ENCODE data around the gene MMD. TPM values are rescaled to one million over a fixed set of nuclear protein-coding genes. Genes with fewer than 3 reads are reported as not detected.

MMD gene
- total RNA-seq, 1 donor from 2014 or later = 22.9 TPM

DNA sequence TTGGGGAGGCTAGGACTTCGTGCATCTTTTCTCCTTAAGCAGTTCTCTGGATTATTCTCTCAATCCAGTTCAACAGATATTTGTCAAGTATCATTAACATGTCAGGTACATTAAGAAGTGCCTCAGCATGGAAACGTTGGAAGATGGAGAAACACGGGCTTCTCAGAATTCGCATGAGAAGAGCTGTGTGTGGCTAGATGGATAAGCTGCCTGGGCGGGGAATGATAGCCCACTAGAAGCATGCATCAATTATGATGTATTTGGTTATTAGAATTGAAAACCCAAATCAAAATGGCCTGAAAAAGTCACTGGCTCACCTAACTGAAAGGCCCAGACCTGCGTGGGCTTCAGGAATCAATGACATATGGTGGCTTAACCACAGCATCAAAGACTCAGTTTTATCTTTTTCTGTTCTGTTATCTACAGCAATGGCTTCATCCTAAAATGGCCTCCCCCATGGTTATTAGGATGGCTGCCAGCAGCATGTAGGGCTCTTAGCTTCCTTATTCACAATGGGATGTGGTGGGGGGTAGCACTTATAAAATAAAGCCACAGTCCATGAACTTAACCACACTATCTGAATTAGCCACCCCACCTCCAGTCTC, 43.9 kb downstream of the MMD start:
- intact Hi-C loops (cut with DNase I) = no loop called here
- no peak overlapping the region for H3K27ac ChIP-seq
- DNase-seq (ENCODE audit: low spot score in 2 of 2) = no peak
- no peaks in the 10 kb centered on the region for H3K36me3 ChIP-seq
- no peaks in the 10 kb centered on the region for H3K9me3 ChIP-seq
- TF ChIP-seq, protein P1, sequence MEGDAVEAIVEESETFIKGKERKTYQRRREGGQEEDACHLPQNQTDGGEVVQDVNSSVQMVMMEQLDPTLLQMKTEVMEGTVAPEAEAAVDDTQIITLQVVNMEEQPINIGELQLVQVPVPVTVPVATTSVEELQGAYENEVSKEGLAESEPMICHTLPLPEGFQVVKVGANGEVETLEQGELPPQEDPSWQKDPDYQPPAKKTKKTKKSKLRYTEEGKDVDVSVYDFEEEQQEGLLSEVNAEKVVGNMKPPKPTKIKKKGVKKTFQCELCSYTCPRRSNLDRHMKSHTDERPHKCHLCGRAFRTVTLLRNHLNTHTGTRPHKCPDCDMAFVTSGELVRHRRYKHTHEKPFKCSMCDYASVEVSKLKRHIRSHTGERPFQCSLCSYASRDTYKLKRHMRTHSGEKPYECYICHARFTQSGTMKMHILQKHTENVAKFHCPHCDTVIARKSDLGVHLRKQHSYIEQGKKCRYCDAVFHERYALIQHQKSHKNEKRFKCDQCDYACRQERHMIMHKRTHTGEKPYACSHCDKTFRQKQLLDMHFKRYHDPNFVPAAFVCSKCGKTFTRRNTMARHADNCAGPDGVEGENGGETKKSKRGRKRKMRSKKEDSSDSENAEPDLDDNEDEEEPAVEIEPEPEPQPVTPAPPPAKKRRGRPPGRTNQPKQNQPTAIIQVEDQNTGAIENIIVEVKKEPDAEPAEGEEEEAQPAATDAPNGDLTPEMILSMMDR (IDR thresholded peaks at IDR 0.05) = no peak
- H3K4me1 ChIP-seq = no peaks in the 10 kb centered on the region
- no peak overlapping the region for H3K4me3 ChIP-seq
- H3K27me3 ChIP-seq = no peaks in the 10 kb centered on the region

DNA sequence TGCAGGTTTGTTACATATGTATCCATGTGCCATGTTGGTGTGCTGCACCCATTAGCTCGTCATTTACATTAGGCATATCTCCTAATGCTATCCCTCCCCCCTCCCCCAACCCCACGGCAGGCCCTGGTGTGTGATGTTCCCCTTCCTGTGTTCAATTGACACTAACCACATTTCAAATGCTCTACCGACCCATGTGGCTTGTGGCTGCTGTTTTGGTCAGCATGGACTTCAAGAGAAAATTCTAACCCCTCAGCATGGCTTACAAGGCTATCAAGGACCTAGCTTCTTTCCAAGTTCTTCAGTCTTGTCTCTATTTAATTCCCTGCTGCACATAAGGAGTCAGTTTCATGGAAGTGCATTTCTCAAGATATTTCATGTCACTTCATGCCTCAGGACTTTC, 52.9 kb downstream of the MMD start:
- no peaks in the 10 kb centered on the region for H3K36me3 ChIP-seq
- TF ChIP-seq, protein P1 (IDR thresholded peaks at IDR 0.05) = no peak
- no peak overlapping the region for H3K27ac ChIP-seq
- H3K4me1 ChIP-seq = no peaks in the 10 kb centered on the region
- intact Hi-C loops (cut with DNase I) = no loop called here
- DNase-seq (ENCODE audit: low spot score in 2 of 2) = no peak
- H3K4me3 ChIP-seq = no peak overlapping the region
- no peaks in the 10 kb centered on the region for H3K9me3 ChIP-seq
- no peaks in the 10 kb centered on the region for H3K27me3 ChIP-seq

DNA sequence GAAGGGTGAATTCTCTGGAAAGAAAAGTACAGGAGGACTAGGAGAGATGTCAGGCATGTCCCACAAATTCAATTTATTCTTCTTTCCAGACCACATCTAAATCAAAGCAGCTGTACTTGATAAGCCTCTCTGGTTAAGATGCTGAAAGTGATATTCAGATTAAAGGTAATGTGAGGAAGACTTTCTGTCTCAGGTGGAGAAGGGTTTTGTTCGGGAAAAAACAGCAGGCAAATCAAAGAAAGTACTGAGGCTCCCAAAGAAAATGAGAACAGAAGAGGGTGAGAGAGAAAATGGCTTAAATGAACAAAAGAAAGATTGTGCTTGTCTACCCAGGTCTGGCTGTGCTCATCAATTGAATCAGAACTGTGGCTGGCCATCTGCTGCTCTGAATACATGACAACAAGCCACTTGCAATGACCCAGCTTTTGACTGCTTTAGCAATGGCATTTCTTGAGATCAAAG, 55.6 kb downstream of the MMD start:
- TF ChIP-seq, protein P1 (IDR thresholded peaks at IDR 0.05) = no peak
- H3K4me3 ChIP-seq = no peak overlapping the region
- H3K27me3 ChIP-seq = no peaks in the 10 kb centered on the region
- no peaks in the 10 kb centered on the region for H3K4me1 ChIP-seq
- intact Hi-C loops (cut with DNase I) = no loop called here
- no peak for DNase-seq (ENCODE audit: low spot score in 2 of 2)
- H3K36me3 ChIP-seq = no peaks in the 10 kb centered on the region
- no peak overlapping the region for H3K27ac ChIP-seq
- H3K9me3 ChIP-seq = no peaks in the 10 kb centered on the region

DNA sequence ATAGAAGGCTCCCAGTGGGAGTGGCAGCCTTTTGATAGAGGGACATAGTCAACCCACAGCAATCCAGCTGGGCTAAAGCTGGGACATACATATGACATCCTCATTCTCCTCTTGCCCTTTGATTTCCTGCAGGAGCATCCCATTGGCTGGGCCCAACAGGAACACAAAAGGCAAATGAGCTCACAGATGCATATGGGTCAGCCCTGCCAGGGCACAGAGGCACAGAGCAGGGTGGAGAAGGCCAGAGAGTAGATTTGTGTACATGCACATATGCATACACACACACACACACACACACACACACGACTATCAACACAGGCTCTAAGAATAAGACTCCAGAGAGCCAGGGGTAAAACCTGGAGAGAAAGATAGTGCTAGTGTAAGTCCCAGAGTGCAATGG, 58.6 kb downstream of the MMD start:
- Histone ChIP-seq H3K27me3 (no peaks in the 10 kb centered on the region), H3K4me3 (no peak overlapping the region), H3K36me3 (no peaks in the 10 kb centered on the region), H3K9me3 (no peaks in the 10 kb centered on the region), H3K27ac (no peak overlapping the region), H3K4me1 (no peaks in the 10 kb centered on the region)
- intact Hi-C loops (cut with DNase I) = no loop called here
- DNase-seq (ENCODE audit: low spot score in 2 of 2) = no peak
- TF ChIP-seq, protein P1 (IDR thresholded peaks at IDR 0.05) = no peak

DNA sequence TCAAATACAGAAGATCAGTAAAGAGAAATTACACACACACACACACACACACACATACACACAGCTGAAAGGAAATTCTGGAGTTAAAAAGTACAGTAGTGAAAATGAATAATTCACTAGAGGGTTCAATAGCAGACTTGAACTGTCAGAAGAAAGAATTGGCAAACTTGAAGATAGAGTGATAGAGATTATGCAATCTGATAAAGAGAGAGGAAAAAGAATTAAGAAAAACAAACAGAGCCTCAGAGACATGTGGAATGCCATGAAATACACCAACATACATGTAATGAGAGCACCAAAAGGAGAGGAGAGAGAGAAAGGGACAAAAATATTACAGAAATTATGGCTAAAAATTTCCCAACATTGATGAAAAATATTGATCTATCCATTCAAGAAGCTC, 60.7 kb downstream of the MMD start:
- H3K4me1 ChIP-seq = no peaks in the 10 kb centered on the region
- H3K27ac ChIP-seq = no peak overlapping the region
- no peaks in the 10 kb centered on the region for H3K9me3 ChIP-seq
- DNase-seq (ENCODE audit: low spot score in 2 of 2) = no peak
- no peak overlapping the region for H3K4me3 ChIP-seq
- TF ChIP-seq, protein P1 (IDR thresholded peaks at IDR 0.05) = no peak
- H3K36me3 ChIP-seq = no peaks in the 10 kb centered on the region
- intact Hi-C loops (cut with DNase I) = no loop called here
- no peaks in the 10 kb centered on the region for H3K27me3 ChIP-seq
